ENCODE measurements around the gene LTBR. TPM values are rescaled to one million over a fixed set of nuclear protein-coding genes. Genes with fewer than 3 reads are reported as not detected.

The LTBR gene
- total and polyA plus RNA-seq, 10 of the 15 experiments (the other 5 are each of a cell fraction or from before 2014, with no cell fraction given) = 0.24 to 0.44 TPM; not detected in 8

- Histone ChIP-seq H3K9me3 (replicated peaks; ENCODE audit: control insufficient read depth, insufficient read depth, low read length) (no peaks in the 10 kb centered on the region), H4K20me1 (ENCODE audit: control insufficient read depth, insufficient read depth) (no peaks in the 10 kb centered on the region), H3K9ac (ENCODE audit: control insufficient read depth, insufficient read depth, low read length) (no peak overlapping the region), H3K4me1 (ENCODE audit: control insufficient read depth, insufficient read depth, low read length) (peaks cover 48% of the 10 kb centered on the region), H3K4me2 (ENCODE audit: control insufficient read depth, insufficient read depth) (peak overlapping the region; percentile 39; the same call in 1 of the 2 replicates), H3K27me3 (replicated peaks in 1 of 2; ENCODE audit: control insufficient read depth in 2 of 2, insufficient read depth in 2 of 2, low read length in 1 of 2) (no peaks in the 10 kb centered on the region), H3K27ac (ENCODE audit: control insufficient read depth, insufficient read depth) (peak overlapping the region; percentile 93; the same call in 1 of the 2 replicates), H3K36me3 (ENCODE audit: control insufficient read depth in 2 of 2, insufficient read depth in 2 of 2, low read length in 1 of 2) (peaks cover 4 to 5% of the 10 kb centered on the region in 2 experiments; a peak in 3 of 4 replicates), H2AFZ (ENCODE audit: control insufficient read depth, low read depth, low read length) (no peak overlapping the region), H3K79me2 (ENCODE audit: control insufficient read depth, insufficient read depth, low read length) (peaks cover 63% of the 10 kb centered on the region), H3K4me3 (0 out of 2 replicates have a peak overlapping the region, but pooled peaks have one; percentile 53)
- no peak for ATAC-seq
- SMC1A ChIA-PET (ENCODE audit: uncharacterized antibody, unreplicated experiment) = interaction anchor here (1.3 to 4.6 kb wide), 5 partner anchors 13 to 90 kb away, joined by 3 to 32 read pairs (median 4); no protein-coding TSS in a partner anchor
- intact Hi-C loops (cut with micrococcal nuclease; ENCODE audit: unreplicated experiment) = loop anchor here (2.0 to 5.0 kb wide), 3 partner anchors 84 to 194 kb away; partner anchors contain the start of gene GAPDH
- in situ Hi-C loops (cut with MboI) = loop anchor here (5.0 kb wide), 1 partner anchor 129 kb away; no protein-coding TSS in a partner anchor
- RAD21 ChIA-PET (ENCODE audit: unreplicated experiment) = interaction anchor here (2.1 to 3.7 kb wide), 4 partner anchors 8 to 127 kb away, joined by 8 to 21 read pairs (median 13); no protein-coding TSS in a partner anchor
- FAIRE-seq = no peak
- CTCF ChIA-PET = interaction anchor here (2.3 to 7.9 kb wide), 6 partner anchors 11 to 128 kb away, joined by 8 to 53 read pairs (median 19); no protein-coding TSS in a partner anchor
- WGBS (ENCODE audit: insufficient coverage, insufficient replicate concordance, low lambda C conversion rate, missing lambda C conversion rate) = 66% methylated on average over 12 of the region's 12 CpGs
- no TSS peak for BruUV-seq (replicated peaks)
- DNase-seq (ENCODE audit: low read depth, low spot score) = no peak
- POLR2A ChIA-PET = interaction anchor here (1.0 to 1.2 kb wide), 2 partner anchors 104 to 131 kb away, joined by 3 to 7 read pairs; no protein-coding TSS in a partner anchor
- TF ChIP-seq ATF7 (IDR thresholded peaks at IDR 0.05; ENCODE audit: low read depth) (no peak), RB1 (IDR thresholded peaks at IDR 0.05; ENCODE audit: borderline replicate concordance) (no peak), IKZF1 (conservative IDR thresholded peaks at IDR 0.05) (no peak), SUZ12 (IDR thresholded peaks at IDR 0.05; ENCODE audit: unreplicated experiment) (no peak), KDM1A (IDR thresholded peaks at IDR 0.05; ENCODE audit: borderline replicate concordance) (no peak), BCL11A (IDR thresholded peaks at IDR 0.05; ENCODE audit: low read depth, low read length) (no peak), BCLAF1 (IDR thresholded peaks at IDR 0.05) (no peak), PRDM15 (CRISPR knock-in tag; IDR thresholded peaks at IDR 0.05) (no peak), POLR2AphosphoS5 (IDR thresholded peaks at IDR 0.05; ENCODE audit: low read length) (no peak), TCF12 (IDR thresholded peaks at IDR 0.05; ENCODE audit: low read depth, low read length) (no peak), RCOR1 (conservative IDR thresholded peaks at IDR 0.05; ENCODE audit: low read depth, low read length) (no peak), BMI1 (IDR thresholded peaks at IDR 0.05; ENCODE audit: borderline replicate concordance) (no peak), TAF1 (IDR thresholded peaks at IDR 0.05; ENCODE audit: borderline replicate concordance, low read depth, low read length) (no peak), WRNIP1 (IDR thresholded peaks at IDR 0.05; ENCODE audit: borderline replicate concordance, low read depth, low read length) (no peak)
Observed at GRCh38 chr12:6337958-6338433, 46.0 kb upstream of the LTBR start.

All from GM12878 (cell line).